Ovary (tissue), 9 donors: ENCODE data around the gene SEC23A. TPM values are rescaled to one million over a fixed set of nuclear protein-coding genes. Genes with fewer than 3 reads are reported as not detected.

ENCODE experiments used
- DNase-seq, 5 donors: peaks; one replicate each; pipeline ENCODE4 v3.0.0-alpha.2; 2019 to 2020
- H3K27ac ChIP-seq, 2 donors: fragments of 200-600 bp; one replicate each; pipeline versions ENCODE4 v1.5.1 to v1.8.0; 2019 to 2022
- H3K27me3 ChIP-seq: fragments of 200-600 bp; one replicate; pipeline ENCODE4 v1.8.0; 2022
- H3K36me3 ChIP-seq: fragments of 200-600 bp; sonication (generic); one replicate; pipeline ENCODE4 v1.5.1; 2019
- H3K4me1 ChIP-seq: one replicate; pipeline ENCODE4 v1.8.1; 2013; ENCODE audit warnings: mild to moderate bottlenecking, moderate library complexity; ENCODE audit not compliant: insufficient read depth
- H3K4me3 ChIP-seq: fragments of 200-600 bp; sonication (generic); one replicate; pipeline ENCODE4 v1.5.1; 2017
- H3K9me3 ChIP-seq, 2 donors: fragments of 200-600 bp in 1 of 2; sonication (generic) in 1 of 2; one replicate each; pipeline versions ENCODE4 v1.5.1 to v1.8.1; 2013 to 2019; ENCODE audit warnings: mild to moderate bottlenecking in 1 of 2, moderate library complexity in 1 of 2
- CTCF ChIP-seq, 3 donors: fragments of 450-650 bp in 2 of 3; fragments of 200-600 bp in 1 of 3; IDR thresholded peaks; one replicate each; pipeline versions ENCODE4 v1.5.1 to v1.8.0; 2016 to 2022; ENCODE audit warnings: antibody characterized with exemption in 3 of 3, mild to moderate bottlenecking in 1 of 3
- EP300 ChIP-seq: sonication (generic); formaldehyde crosslinking; IDR thresholded peaks from one replicate; pipeline ENCODE4 v1.6.1; 2017; ENCODE audit warnings: antibody characterized with exemption
- POLR2A ChIP-seq: fragments of 450-650 bp; IDR thresholded peaks from one replicate; pipeline ENCODE4 v1.6.1; 2017; ENCODE audit warnings: antibody characterized with exemption, mild to moderate bottlenecking, moderate library complexity
- WGBS, 3 donors: extraction: QIAGEN DNeasy Blood & Tissue Kit in 1 of 3; methylation state at CpG; one replicate each; pipeline versions ENCODE4 v1.1.5 to v1.1.7; 2013 to 2017; 5-methylcytosine and 5-hydroxymethylcytosine counted together
- intact Hi-C, 4 donors: fragments of 100-400 bp; cut with DNase I; formaldehyde crosslinking; loops; one replicate each; pipeline versions ENCODE4 v1.11.0 to v1.15.1; 2022 to 2023
- polyA plus RNA-seq, 2 donors: library from polyadenylated mRNA; stranded (reverse); fragments of 200-250 nt in 1 of 2; fragments of 350-450 nt in 1 of 2; fragmentation: Illumina TruSeq in 1 of 2; extraction: RNeasy Lipid Tissue Mini Kit (QIAGEN cat#74804) in 1 of 2; gene quantifications; one replicate each; pipeline ENCODE4 v1.2.3, GENCODE V29; 2013 to 2014
- small RNA-seq: library from RNA; depleted of rRNA; stranded (forward); fragments of <200 nt; gene quantifications from one replicate; pipeline ENCODE3, GENCODE V24; 2016
- total RNA-seq, 7 donors: library from RNA; depleted of rRNA in 2 of 7; stranded (reverse); fragments of >200 nt in 2 of 7; fragmentation: NEBNext Ultra II Directional in 3 of 7; extraction: Animal tissue kit (Norgen Biotek cat#: 25700) in 3 of 7; gene quantifications; one replicate each; pipeline versions ENCODE4 v1.1.0 to v1.2.4, GENCODE V29; 2016 to 2023
- donor health status: DM: no; HTN: no; CAD: no; lungs with moderate emphysema.
- donor health status: DM: no; HTN: no; CAD: no.
- donor health status: Bipolar disorder and iron deficiency.
- donor health status: DM: yes; HTN: yes; CAD: no.
- donor health status: DM: no; HTN: no; CAD: no.
- donor health status: DM: yes; HTN: yes; CAD: no.

The SEC23A gene
- total and polyA plus RNA-seq, 9 donors = 28.5 to 93.2 (median 81.9) TPM

GRCh38 chr14:38982837-38983236, 120.2 kb downstream of the SEC23A start:
- no peaks in the 10 kb centered on the region for H3K36me3 ChIP-seq
- no peaks in the 10 kb centered on the region for H3K27me3 ChIP-seq
- no peak overlapping the region for H3K27ac ChIP-seq
- intact Hi-C loops = no loop called here
- no peak for DNase-seq
- TF ChIP-seq CTCF (IDR thresholded peaks at IDR 0.05) (no peak), POLR2A (no peak), EP300 (no peak)
- no peaks in the 10 kb centered on the region for H3K4me1 ChIP-seq
- no peak overlapping the region for H3K4me3 ChIP-seq
- H3K9me3 ChIP-seq = no peaks in the 10 kb centered on the region
- WGBS, 3 donors = 0 to 32% (median 0%) methylated on average over 1 of the region's 1 CpG

- Histone ChIP-seq H3K9me3 (no peaks in the 10 kb centered on the region), H3K36me3 (no peaks in the 10 kb centered on the region), H3K4me3 (no peak overlapping the region), H3K4me1 (no peaks in the 10 kb centered on the region), H3K27me3 (no peaks in the 10 kb centered on the region), H3K27ac (no peak overlapping the region)
- intact Hi-C loops = no loop called here
- 70 to 75% (median 71%) methylated on average over 3 of the region's 3 CpGs for WGBS, 3 donors
- no peak for DNase-seq
- TF ChIP-seq POLR2A = no peak
- no peak for TF ChIP-seq EP300
- no peak for TF ChIP-seq CTCF (IDR thresholded peaks at IDR 0.05)
These were observed 120.8 kb downstream of the SEC23A start for GRCh38 chr14:38982278-38982677.

Small RNA genes within 50 kb of the gene (small RNA-seq; reads per million reads assigned to genes)
- not detected for gene AL109628.1
- gene RF00019 = not detected

Other genes starting within 250 kb of the SEC23A start
- 10 to 100 TPM in 5 of 7 donors, 1 to 10 TPM in 2; 8.8 to 19.8 (median 15.5) TPM for gene GEMIN2, start 11.1 kb upstream of the SEC23A start, total RNA-seq
- 10 to 100 TPM in 1 of 2 donors, 1 to 10 TPM in 1; 8.2 to 13.1 TPM for gene GEMIN2, start 11.1 kb upstream of the SEC23A start, polyA plus RNA-seq
- gene TRAPPC6B, start 67.1 kb upstream of the SEC23A start, total RNA-seq = 10 to 100 TPM; 16.7 to 30.7 (median 20.4) TPM
- 10 to 100 TPM; 12.6 to 17.8 TPM for gene TRAPPC6B, start 67.1 kb upstream of the SEC23A start, polyA plus RNA-seq
- gene PNN, start 72.0 kb upstream of the SEC23A start, total RNA-seq = 10 to 100 TPM; 36.3 to 76.3 (median 59.6) TPM
- gene PNN, start 72.0 kb upstream of the SEC23A start, polyA plus RNA-seq = 10 to 100 TPM; 54.4 to 77.1 TPM
- gene MIA2, start 130.7 kb upstream of the SEC23A start, total RNA-seq = 10 to 100 TPM; 12.5 to 21.9 (median 20.1) TPM
- 10 to 100 TPM; 11.7 to 15.5 TPM for gene MIA2, start 130.7 kb upstream of the SEC23A start, polyA plus RNA-seq